NCI-H1694 (cell line): ENCODE measurements around the gene ATRX.
"Not testable (repeated sequence)": the region's sequence is repeated elsewhere in the genome, so short reads cannot be mapped to it uniquely, and the experiment has no call there.

Experiments
- DNase-seq: peaks from one replicate; lab custom pipeline; 2025; lab: John Stamatoyannopoulos, UW

Gene ATRX

GRCh38 chrX:77621453-77621852 lies 164.6 kb downstream of the ATRX start:
- DNase-seq: not testable (repeated sequence)

- DNase-seq: no peak
These were observed 168.8 kb downstream of the ATRX start for GRCh38 chrX:77617206-77617605.

DNA sequence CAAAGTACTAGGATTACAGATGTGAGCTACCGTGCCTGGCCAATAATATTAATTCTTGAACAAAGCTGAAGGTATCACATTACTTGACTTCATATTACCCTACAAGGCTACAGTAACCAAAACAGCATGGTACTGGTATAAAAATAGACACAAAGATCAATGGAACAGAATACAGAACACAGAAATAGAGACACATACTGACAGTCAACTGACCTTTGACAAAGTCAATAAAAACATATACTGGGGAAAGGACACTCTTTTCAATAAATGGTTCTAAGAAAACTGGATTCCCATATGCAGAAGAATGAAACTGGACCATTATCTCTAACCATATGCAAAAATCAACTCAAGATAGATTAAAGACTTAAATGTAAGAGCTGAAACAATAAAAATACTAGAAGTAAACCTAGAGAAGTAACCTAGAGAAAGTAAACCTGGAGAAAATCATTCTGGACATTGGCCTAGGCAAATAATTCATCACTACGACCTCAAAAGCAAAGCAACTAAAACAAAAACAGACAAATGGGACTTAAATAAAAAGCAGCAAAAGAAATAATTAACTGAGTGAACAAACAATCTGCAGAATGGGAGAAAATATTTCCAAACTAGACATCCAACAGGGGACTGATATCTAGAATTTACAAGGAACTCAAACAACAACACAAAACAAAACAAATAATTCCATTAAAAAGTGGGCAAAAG lies 182.2 kb downstream of the ATRX start:
- no peak for DNase-seq

DNA sequence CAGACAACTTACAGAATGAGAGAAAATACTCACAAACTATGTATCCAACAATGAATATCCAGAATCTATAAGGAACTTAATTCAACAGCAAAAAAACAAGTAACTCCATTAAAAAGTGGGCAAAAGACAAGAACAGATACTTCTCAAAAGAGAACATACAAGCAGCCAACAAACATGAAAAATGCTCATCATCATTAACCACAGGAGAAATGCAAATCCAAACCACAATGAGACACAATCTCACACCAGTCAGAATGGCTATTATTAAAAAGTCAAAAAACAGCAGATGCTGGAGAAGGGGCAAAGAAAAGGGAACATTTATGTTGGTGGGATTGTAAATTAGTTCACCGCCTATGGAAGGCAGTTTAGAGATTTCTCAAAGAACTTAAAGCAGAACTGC lies 188.5 kb downstream of the ATRX start:
- DNase-seq: no peak

- no peak for DNase-seq
These were observed 188.9 kb downstream of the ATRX start for GRCh38 chrX:77597090-77597489.

- no peak for DNase-seq
These were observed 190.2 kb downstream of the ATRX start for GRCh38 chrX:77595848-77596247.

DNA sequence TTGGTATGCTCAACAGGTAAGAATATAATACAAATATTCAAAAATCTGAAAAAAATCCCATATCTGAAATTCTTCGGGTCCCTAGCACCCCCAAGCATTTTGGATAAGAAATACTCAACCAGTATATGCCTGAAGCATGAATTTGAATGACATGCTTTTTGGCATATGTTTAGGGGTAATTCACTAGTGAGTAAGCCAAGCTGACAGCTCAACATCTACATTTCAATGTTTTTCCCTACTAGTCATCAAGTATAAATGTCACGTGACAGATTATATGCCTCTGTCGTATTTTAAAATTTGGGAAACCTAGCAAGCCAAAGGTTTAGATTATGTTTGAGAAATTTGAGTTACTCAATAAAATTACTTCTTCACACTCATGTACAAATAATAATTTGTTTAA lies 213.7 kb downstream of the ATRX start:
- no peak for DNase-seq

- DNase-seq: no peak
These were observed 220.7 kb downstream of the ATRX start for GRCh38 chrX:77565278-77565677.

DNA sequence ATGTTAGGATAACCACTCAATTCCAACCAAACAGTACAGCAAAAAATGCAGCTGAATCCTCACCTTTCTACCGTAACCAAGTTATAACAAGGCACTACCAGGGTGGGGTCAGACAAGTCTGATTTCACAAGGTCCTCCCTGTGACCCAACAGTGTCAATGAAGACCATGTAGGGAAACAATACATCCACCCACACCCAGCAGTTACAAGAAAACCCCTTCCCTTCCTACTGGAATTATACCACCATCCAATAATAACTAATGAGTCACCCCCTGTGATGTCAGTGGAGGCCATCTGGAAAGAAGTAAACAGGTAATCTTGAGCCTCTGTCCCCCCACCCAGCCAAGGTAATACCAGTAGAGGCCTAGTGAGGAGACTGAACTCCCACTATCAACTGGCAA lies 221.2 kb downstream of the ATRX start:
- DNase-seq: no peak

- no peak for DNase-seq
These were observed 224.6 kb downstream of the ATRX start for GRCh38 chrX:77561372-77561771.

DNA sequence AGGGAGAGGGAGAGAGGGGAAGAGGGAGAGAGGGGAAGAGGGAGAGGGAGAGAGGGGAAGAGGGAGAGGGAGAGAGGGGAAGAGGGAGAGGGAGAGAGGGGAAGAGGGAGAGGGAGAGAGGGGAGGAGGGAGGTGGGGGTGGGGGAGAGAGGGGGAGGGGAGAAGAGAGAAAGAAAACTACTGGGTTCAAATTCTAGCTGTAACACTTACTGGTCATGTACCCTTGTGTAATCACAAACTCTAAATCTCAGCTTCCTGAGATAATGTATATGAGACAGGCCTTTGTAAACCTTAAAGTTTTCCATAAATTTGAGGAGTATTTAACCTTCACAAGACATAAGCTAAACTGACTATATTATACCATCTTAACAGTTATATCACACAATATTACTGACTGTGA lies 229.7 kb downstream of the ATRX start:
- no peak for DNase-seq

DNA sequence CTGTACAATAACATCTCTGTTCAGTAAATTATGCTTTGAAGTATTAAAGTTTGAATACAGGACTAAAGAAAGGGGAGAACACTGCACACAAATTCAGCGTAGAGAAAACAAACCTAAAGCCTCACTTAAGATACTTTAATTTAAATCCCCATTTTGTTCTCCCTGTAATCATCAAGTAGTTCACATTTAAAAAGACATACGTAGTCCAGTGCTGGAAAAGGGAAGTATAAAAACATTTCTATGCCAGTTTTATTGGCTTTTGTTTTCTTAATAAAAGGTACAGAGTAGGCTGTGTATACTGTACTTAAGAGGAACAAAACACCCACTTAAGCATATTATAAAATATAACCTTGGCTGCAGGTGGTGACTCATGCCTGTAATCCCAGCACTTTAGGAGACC lies 237.3 kb downstream of the ATRX start:
- no peak for DNase-seq

GRCh38 chrX:77539778-77540177 lies 246.2 kb downstream of the ATRX start:
- not testable (repeated sequence) for DNase-seq

GRCh38 chrX:77531261-77531660 lies 254.8 kb downstream of the ATRX start:
- not testable (repeated sequence) for DNase-seq

GRCh38 chrX:77528034-77528433 lies 258.0 kb downstream of the ATRX start:
- no peak for DNase-seq

- no peak for DNase-seq
These were observed 258.6 kb downstream of the ATRX start for GRCh38 chrX:77527233-77528001.

DNA sequence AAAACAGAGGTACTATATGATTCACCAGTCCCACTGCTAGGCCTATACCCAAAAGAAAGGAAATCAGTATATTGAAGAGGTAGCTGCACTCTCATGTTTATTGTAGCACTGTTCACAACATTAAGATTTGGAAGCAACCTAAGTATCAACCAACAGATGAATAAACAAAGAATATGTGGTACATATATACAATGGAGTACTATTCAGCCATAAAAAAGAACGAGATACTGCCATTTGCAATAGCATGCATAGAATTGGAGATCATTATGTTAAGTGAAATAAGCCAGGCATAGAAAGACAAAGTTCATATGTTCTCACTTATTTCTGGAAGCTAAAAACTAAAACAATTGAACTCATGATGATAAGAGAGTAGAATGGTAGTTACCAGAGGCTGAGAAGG lies 266.3 kb downstream of the ATRX start:
- no peak for DNase-seq

- DNase-seq: no peak
These were observed 271.8 kb downstream of the ATRX start for GRCh38 chrX:77514177-77514576.

GRCh38 chrX:77510007-77510406 lies 276.0 kb downstream of the ATRX start:
- DNase-seq: no peak

- no peak for DNase-seq
These were observed 280.8 kb downstream of the ATRX start for GRCh38 chrX:77505227-77505626.

GRCh38 chrX:77502951-77503525 lies 283.0 kb downstream of the ATRX start:
- no peak for DNase-seq

GRCh38 chrX:77500164-77500563 lies 285.9 kb downstream of the ATRX start:
- DNase-seq: not testable (repeated sequence)
